Osteocyte (in vitro differentiated cells): Measurements from ENCODE around the gene SERINC5. TPM values are rescaled to one million over a fixed set of nuclear protein-coding genes. Genes with fewer than 3 reads are reported as not detected.

Experiments
- DNase-seq: peaks from one replicate; pipeline ENCODE4 v3.0.0; 2021; ENCODE audit warnings: mixed read lengths; ENCODE audit not compliant: unreplicated experiment; ENCODE audit errors: extremely low spot score
- H3K27ac Mint-ChIP-seq: one replicate; pipeline ENCODE4 v1.8.0; 2021; ENCODE audit warnings: mild to moderate bottlenecking, mixed read lengths; ENCODE audit not compliant: unreplicated experiment
- H3K27me3 Mint-ChIP-seq: one replicate; pipeline ENCODE4 v1.8.0; 2021; ENCODE audit warnings: mixed read lengths; ENCODE audit not compliant: unreplicated experiment
- H3K36me3 Mint-ChIP-seq: one replicate; pipeline ENCODE4 v1.8.0; 2021; ENCODE audit warnings: mixed read lengths; ENCODE audit not compliant: unreplicated experiment
- H3K4me1 Mint-ChIP-seq: one replicate; pipeline ENCODE4 v1.8.0; 2021; ENCODE audit warnings: mixed read lengths; ENCODE audit not compliant: unreplicated experiment
- H3K4me3 Mint-ChIP-seq: one replicate; pipeline ENCODE4 v1.8.0; 2021; ENCODE audit warnings: mild to moderate bottlenecking, moderate library complexity, mixed read lengths; ENCODE audit not compliant: unreplicated experiment
- H3K9me3 Mint-ChIP-seq: one replicate; pipeline ENCODE4 v1.8.0; 2021; ENCODE audit warnings: mixed read lengths; ENCODE audit not compliant: unreplicated experiment
- total RNA-seq: library from RNA; stranded (reverse); gene quantifications from 2 replicates; pipeline ENCODE4 v1.2.1, GENCODE V29; 2021
- TF ChIP-seq, protein P1 (sequence below): fragments of 200-600 bp; sonication (generic); IDR thresholded peaks from 2 replicates; pipeline ENCODE4 v1.5.0; 2021; ENCODE audit warnings: antibody characterized with exemption, mild to moderate bottlenecking, moderate library complexity

Gene SERINC5
- total RNA-seq, 1 donor from 2014 or later: 43.2 TPM

DNA sequence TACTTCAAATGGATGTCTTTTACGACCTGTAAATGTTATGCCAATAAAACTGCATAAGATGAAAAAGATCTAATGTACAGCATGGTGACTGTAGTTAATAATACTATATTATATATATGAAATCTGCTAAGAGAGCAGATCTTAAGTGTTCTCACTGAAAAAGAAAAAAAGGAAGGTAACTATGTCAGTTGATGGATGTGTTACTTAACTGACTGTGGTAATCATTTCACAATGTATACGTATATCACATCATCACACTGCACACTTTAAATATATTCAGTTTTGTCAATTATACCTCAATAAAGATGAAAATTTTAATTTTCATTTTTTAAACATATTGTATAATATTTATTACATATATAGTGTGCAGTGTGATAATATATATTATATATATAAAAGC lies 188.8 kb downstream of the SERINC5 start:
- Mint-ChIP-seq H3K4me1 (peaks cover 9% of the 10 kb centered on the region), H3K27ac (no peak overlapping the region), H3K4me3 (no peak overlapping the region), H3K36me3 (no peaks in the 10 kb centered on the region), H3K9me3 (no peaks in the 10 kb centered on the region), H3K27me3 (peaks cover 8% of the 10 kb centered on the region)
- DNase-seq: no peak
- TF ChIP-seq, protein P1, sequence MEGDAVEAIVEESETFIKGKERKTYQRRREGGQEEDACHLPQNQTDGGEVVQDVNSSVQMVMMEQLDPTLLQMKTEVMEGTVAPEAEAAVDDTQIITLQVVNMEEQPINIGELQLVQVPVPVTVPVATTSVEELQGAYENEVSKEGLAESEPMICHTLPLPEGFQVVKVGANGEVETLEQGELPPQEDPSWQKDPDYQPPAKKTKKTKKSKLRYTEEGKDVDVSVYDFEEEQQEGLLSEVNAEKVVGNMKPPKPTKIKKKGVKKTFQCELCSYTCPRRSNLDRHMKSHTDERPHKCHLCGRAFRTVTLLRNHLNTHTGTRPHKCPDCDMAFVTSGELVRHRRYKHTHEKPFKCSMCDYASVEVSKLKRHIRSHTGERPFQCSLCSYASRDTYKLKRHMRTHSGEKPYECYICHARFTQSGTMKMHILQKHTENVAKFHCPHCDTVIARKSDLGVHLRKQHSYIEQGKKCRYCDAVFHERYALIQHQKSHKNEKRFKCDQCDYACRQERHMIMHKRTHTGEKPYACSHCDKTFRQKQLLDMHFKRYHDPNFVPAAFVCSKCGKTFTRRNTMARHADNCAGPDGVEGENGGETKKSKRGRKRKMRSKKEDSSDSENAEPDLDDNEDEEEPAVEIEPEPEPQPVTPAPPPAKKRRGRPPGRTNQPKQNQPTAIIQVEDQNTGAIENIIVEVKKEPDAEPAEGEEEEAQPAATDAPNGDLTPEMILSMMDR: no peak

DNA sequence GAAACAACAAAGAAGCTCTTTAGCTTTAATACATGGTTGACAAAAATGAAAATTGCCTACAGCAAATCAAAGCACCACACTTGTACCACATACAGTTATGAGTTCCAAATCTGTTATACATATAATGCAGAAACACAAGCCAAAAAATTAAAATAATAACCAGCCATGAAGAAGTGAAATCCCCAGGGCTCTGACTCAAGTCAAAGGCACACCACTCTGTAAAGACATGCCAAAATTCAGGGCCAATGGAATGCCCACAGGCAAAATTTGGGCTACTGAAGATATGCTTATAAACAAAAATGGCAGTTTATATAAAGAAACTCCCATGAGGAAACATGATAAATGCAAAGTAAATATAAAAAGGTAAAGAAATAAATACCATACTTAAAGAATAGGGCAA lies 191.7 kb downstream of the SERINC5 start:
- TF ChIP-seq, protein P1: no peak
- Mint-ChIP-seq H3K4me1 (peaks cover 16% of the 10 kb centered on the region), H3K27ac (no peak overlapping the region), H3K27me3 (peaks cover 13% of the 10 kb centered on the region), H3K4me3 (no peak overlapping the region), H3K9me3 (no peaks in the 10 kb centered on the region), H3K36me3 (no peaks in the 10 kb centered on the region)
- DNase-seq: peak; percentile 53

Other genes with a start within 250 kb of the SERINC5 start
- 1.4 and 1.5 TPM in 2 replicates for gene THBS4, start 220.7 kb downstream of the SERINC5 start, total RNA-seq
- gene SPZ1, start 64.0 kb upstream of the SERINC5 start, total RNA-seq: not detected in 2 replicates
- gene ZFYVE16, start 152.0 kb upstream of the SERINC5 start, total RNA-seq: 53.6 and 56.3 TPM in 2 replicates
- gene FAM151B, start 232.1 kb upstream of the SERINC5 start, total RNA-seq: 4.9 and 5.9 TPM in 2 replicates